Smooth muscle cell (in vitro differentiated cells): Measurements from ENCODE around the gene DNAAF9. TPM values are rescaled to one million over a fixed set of nuclear protein-coding genes. Genes with fewer than 3 reads are reported as not detected.

Experiments
- DNase-seq: peaks from one replicate; lab custom pipeline; 2025; ENCODE audit not compliant: unreplicated experiment; lab: John Stamatoyannopoulos, UW
- H2AFZ ChIP-seq: fragments of 200-600 bp; sonication (generic); 2 replicates; pipeline ENCODE4 v1.6.0; 2016; ENCODE audit warnings: antibody characterized with exemption, low read depth, mild to moderate bottlenecking
- H3F3A ChIP-seq: fragments of 200-600 bp; sonication (generic); 2 replicates; pipeline ENCODE4 v1.6.0; 2017; ENCODE audit warnings: antibody characterized with exemption, low read depth
- H3K27ac ChIP-seq: fragments of 200-600 bp; sonication (generic); 2 replicates; pipeline ENCODE4 v1.5.1; 2016; ENCODE audit warnings: low read depth, mild to moderate bottlenecking
- H3K27me3 ChIP-seq: fragments of 200-600 bp; sonication (generic); 2 replicates; pipeline ENCODE4 v1.6.1; 2016; ENCODE audit warnings: low read depth, mild to moderate bottlenecking
- H3K36me3 ChIP-seq: fragments of 200-600 bp; sonication (generic); 2 replicates; pipeline ENCODE4 v1.5.1; 2016; ENCODE audit warnings: low read depth
- H3K4me1 ChIP-seq: fragments of 200-600 bp; sonication (generic); 2 replicates; pipeline ENCODE4 v1.5.1; 2016; ENCODE audit warnings: low read depth
- H3K4me2 ChIP-seq: fragments of 200-600 bp; sonication (generic); 2 replicates; pipeline ENCODE4 v1.6.0; 2016; ENCODE audit warnings: mild to moderate bottlenecking
- H3K4me3 ChIP-seq: fragments of 200-600 bp; sonication (generic); 2 replicates; pipeline ENCODE4 v1.5.1; 2016; ENCODE audit warnings: mild to moderate bottlenecking
- H3K79me2 ChIP-seq: fragments of 200-600 bp; sonication (generic); 2 replicates; pipeline ENCODE4 v1.6.0; 2016; ENCODE audit warnings: low read depth, mild to moderate bottlenecking
- H3K9ac ChIP-seq: fragments of 200-600 bp; sonication (generic); 2 replicates; pipeline ENCODE4 v1.6.0; 2016; ENCODE audit warnings: low read depth
- H3K9me3 ChIP-seq: fragments of 200-600 bp; sonication (generic); replicated peaks from 2 replicates; pipeline ENCODE4 v1.5.1; 2016; ENCODE audit warnings: low read depth
- H4K20me1 ChIP-seq: fragments of 200-600 bp; sonication (generic); 2 replicates; pipeline ENCODE4 v1.6.0; 2016; ENCODE audit warnings: low read depth
- CTCF ChIP-seq: fragments of 200-600 bp; sonication (generic); IDR thresholded peaks from 2 replicates; pipeline ENCODE4 v1.5.1; 2017; ENCODE audit warnings: borderline replicate concordance, mild to moderate bottlenecking, antibody characterized with exemption; ENCODE audit not compliant: insufficient read depth, poor library complexity, severe bottlenecking
- WGBS: methylation state at CpG from one replicate; pipeline ENCODE4 v1.1.7; 2016; ENCODE audit warnings: low lambda C conversion rate; 5-methylcytosine and 5-hydroxymethylcytosine counted together
- polyA plus RNA-seq: library from polyadenylated mRNA; unstranded; fragments of >200 nt; fragmentation: Nextera tagmentation; extraction: Ambion mirVana; gene quantifications from 2 replicates; pipeline ENCODE4 v1.2.1, GENCODE V29; 2016
- total RNA-seq: library from RNA; depleted of rRNA; stranded (reverse); fragments of >200 nt; gene quantifications from 2 replicates; pipeline ENCODE4 v1.2.3, GENCODE V29; 2014

Gene DNAAF9
- total and polyA plus RNA-seq, 2 experiments from 2014 or later: 8.8 to 17.1 TPM

- H3F3A ChIP-seq: no peaks in the 10 kb centered on the region
- no peaks in the 10 kb centered on the region for H3K9me3 ChIP-seq
- H2AFZ ChIP-seq: peak overlapping the region; percentile 69
- peak overlapping the region; percentile 92 for H3K4me3 ChIP-seq
- H3K79me2 ChIP-seq: peaks cover 30% of the 10 kb centered on the region
- 97% methylated on average over 10 of the region's 10 CpGs for WGBS
- H3K27me3 ChIP-seq: no peaks in the 10 kb centered on the region
- H4K20me1 ChIP-seq: peaks cover 19% of the 10 kb centered on the region
- DNase-seq: no peak
- TF ChIP-seq CTCF: no peak
- peaks cover 9% of the 10 kb centered on the region for H3K4me1 ChIP-seq
- no peak overlapping the region for H3K9ac ChIP-seq
- no peaks in the 10 kb centered on the region for H3K36me3 ChIP-seq
- H3K4me2 ChIP-seq: peak overlapping the region; percentile 100
- no peak overlapping the region for H3K27ac ChIP-seq
Measured at GRCh38 chr20:3409417-3409816, 1.9 kb upstream of the DNAAF9 start.

- no peaks in the 10 kb centered on the region for H3F3A ChIP-seq
- peaks cover 44% of the 10 kb centered on the region for H3K79me2 ChIP-seq
- peak; percentile 71 for DNase-seq
- H3K36me3 ChIP-seq: no peaks in the 10 kb centered on the region
- H4K20me1 ChIP-seq: peaks cover 33% of the 10 kb centered on the region
- peak overlapping the region; percentile 25 for H3K27ac ChIP-seq
- peaks cover 9% of the 10 kb centered on the region for H3K4me1 ChIP-seq
- no peaks in the 10 kb centered on the region for H3K27me3 ChIP-seq
- peak overlapping the region; percentile 88 for H2AFZ ChIP-seq
- no peak overlapping the region for H3K9ac ChIP-seq
- no peaks in the 10 kb centered on the region for H3K9me3 ChIP-seq
- WGBS: 2% methylated on average over 26 of the region's 59 CpGs
- TF ChIP-seq CTCF: no peak
- peak overlapping the region; percentile 92 for H3K4me3 ChIP-seq
- peak overlapping the region; percentile 100 for H3K4me2 ChIP-seq
Measured at GRCh38 chr20:3407771-3408637, 535 bp upstream of the DNAAF9 start.

GRCh38 chr20:3406481-3407039 is 909 bp downstream of the DNAAF9 start:
- no peak for TF ChIP-seq CTCF
- H3K36me3 ChIP-seq: no peaks in the 10 kb centered on the region
- peaks cover 9% of the 10 kb centered on the region for H3K4me1 ChIP-seq
- 2% methylated on average over 26 of the region's 27 CpGs for WGBS
- H3K4me2 ChIP-seq: peak overlapping the region; percentile 100
- peak overlapping the region; percentile 64 for H3K27ac ChIP-seq
- peaks cover 48% of the 10 kb centered on the region for H4K20me1 ChIP-seq
- peak overlapping the region; percentile 80 for H3K9ac ChIP-seq
- H3K27me3 ChIP-seq: no peaks in the 10 kb centered on the region
- no peak for DNase-seq
- peaks cover 58% of the 10 kb centered on the region for H3K79me2 ChIP-seq
- H3F3A ChIP-seq: no peaks in the 10 kb centered on the region
- no peaks in the 10 kb centered on the region for H3K9me3 ChIP-seq
- peak overlapping the region; percentile 92 for H3K4me3 ChIP-seq
- peak overlapping the region; percentile 78 for H2AFZ ChIP-seq
